Naive thymus-derived CD4-positive, alpha-beta T cell (primary cell): ENCODE measurements around the gene BAIAP2. TPM values are rescaled to one million over a fixed set of nuclear protein-coding genes. Genes with fewer than 3 reads are reported as not detected.

ENCODE experiments used
- ATAC-seq: fragments of 150-1000 bp; cut with Tn5 transposase; 2 replicates; pipeline ENCODE4 v1.10.0; 2021; ENCODE audit warnings: mild to moderate bottlenecking, moderate library complexity
- CTCF ChIA-PET: fragments of 350-600 bp; sonication (Branson Sonifier 250); formaldehyde crosslinking; loops from one replicate; lab custom pipeline; 2021; ENCODE audit warnings: antibody characterized with exemption; lab: Charles Lee
- POLR2A ChIA-PET: fragments of 350-600 bp; sonication (Branson Sonifier 250); formaldehyde crosslinking; loops from one replicate; lab custom pipeline; 2021; ENCODE audit warnings: antibody characterized with exemption, inconsistent platforms; lab: Charles Lee
- DNase-seq, 9 donors: peaks; one replicate each; pipeline versions ENCODE4 v3.0.0 to v3.0.0-alpha.2; 2020 to 2022; ENCODE audit warnings: mixed read lengths in 1 of 9
- H3K27ac ChIP-seq: one replicate; pipeline ENCODE4 v1.7.0; 2013; ENCODE audit warnings: mild to moderate bottlenecking, low read depth, low read length, moderate library complexity
- H3K27me3 ChIP-seq, 2 donors: one replicate each; pipeline ENCODE4 v1.7.0; 2013; ENCODE audit warnings: low read length in 2 of 2, mild to moderate bottlenecking in 2 of 2, moderate library complexity in 2 of 2; ENCODE audit not compliant: control insufficient read depth in 2 of 2, insufficient read depth in 2 of 2
- H3K36me3 ChIP-seq, 3 experiments: 1 replicate in 2 of 3; 2 replicates in 1 of 3; pipeline ENCODE4 v1.7.0; 2013; ENCODE audit warnings: low read length in 3 of 3, mild to moderate bottlenecking in 3 of 3, moderate library complexity in 1 of 3; ENCODE audit not compliant: insufficient read depth in 3 of 3, control insufficient read depth in 2 of 3
- H3K4me1 ChIP-seq, 2 donors: one replicate each; pipeline ENCODE4 v1.7.0; 2013; ENCODE audit warnings: low read length in 2 of 2, mild to moderate bottlenecking in 2 of 2, moderate library complexity in 1 of 2; ENCODE audit not compliant: control insufficient read depth in 2 of 2, insufficient read depth in 2 of 2
- H3K4me3 ChIP-seq: 2 replicates; pipeline ENCODE4 v1.7.0; 2013; ENCODE audit warnings: mild to moderate bottlenecking, low read length
- H3K9me3 ChIP-seq, 3 experiments: 1 replicate in 2 of 3; 2 replicates in 1 of 3; pipeline ENCODE4 v1.7.0; 2013; ENCODE audit warnings: low read length in 3 of 3; ENCODE audit not compliant: control insufficient read depth in 2 of 3
- H3K27ac Mint-ChIP-seq, 9 donors: one replicate each; pipeline ENCODE4 v1.8.0; 2020 to 2022; ENCODE audit warnings: mixed read lengths in 9 of 9, mild to moderate bottlenecking in 8 of 9, moderate library complexity in 5 of 9, inconsistent platforms in 2 of 9
- H3K27me3 Mint-ChIP-seq, 5 donors: one replicate each; pipeline ENCODE4 v1.8.0; 2021 to 2022; ENCODE audit warnings: mixed read lengths in 5 of 5, mild to moderate bottlenecking in 1 of 5
- H3K36me3 Mint-ChIP-seq, 5 donors: one replicate each; pipeline ENCODE4 v1.8.0; 2020 to 2022; ENCODE audit warnings: mixed read lengths in 5 of 5, mild to moderate bottlenecking in 3 of 5, inconsistent platforms in 1 of 5
- H3K4me1 Mint-ChIP-seq, 7 donors: one replicate each; pipeline ENCODE4 v1.8.0; 2020 to 2022; ENCODE audit warnings: mixed read lengths in 7 of 7, mild to moderate bottlenecking in 3 of 7, inconsistent platforms in 1 of 7
- H3K4me3 Mint-ChIP-seq, 10 donors: one replicate each; pipeline ENCODE4 v1.8.0; 2020 to 2022; ENCODE audit warnings: mild to moderate bottlenecking in 10 of 10, mixed read lengths in 10 of 10, moderate library complexity in 6 of 10, inconsistent platforms in 2 of 10
- H3K9me3 Mint-ChIP-seq, 11 donors: one replicate each; pipeline ENCODE4 v1.8.0; 2020 to 2022; ENCODE audit warnings: mixed read lengths in 11 of 11, mild to moderate bottlenecking in 4 of 11, inconsistent platforms in 1 of 11, moderate library complexity in 1 of 11
- intact Hi-C, 2 donors: fragments of 100-400 bp; cut with micrococcal nuclease; formaldehyde crosslinking; loops; one replicate each; pipeline ENCODE4 v1.15.1; 2023
- polyA plus RNA-seq, 2 donors: library from polyadenylated mRNA; unstranded; fragments of 300-500 nt; fragmentation: Illumina TruSeq; gene quantifications; one replicate each; pipeline ENCODE4 v1.2.3, GENCODE V29; 2021
- total RNA-seq, 6 experiments: library from RNA in 5 of 6; stranded (reverse) in 5 of 6; gene quantifications; 1 replicate in 5 of 6; 2 replicates in 1 of 6; pipeline ENCODE4 v1.2.3 and lab custom pipeline; 2021 to 2026

Gene BAIAP2
- total and polyA plus RNA-seq, 7 experiments from 2014 or later = 3.2 to 13.7 (median 7.4) TPM

- Mint-ChIP-seq H3K27ac (peak overlapping the region in 1 of 9 donors; percentile 13), H3K27me3 (peaks cover 0 to 14% (median 6%) of the 10 kb centered on the region in 5 donors)
- POLR2A ChIA-PET = interaction anchor here (0.7 kb wide), 1 partner anchor 7 kb away, joined by 3 read pairs; no protein-coding TSS in a partner anchor
Observed at GRCh38 chr17:81025065-81025740, 9.7 kb upstream of the BAIAP2 start.

GRCh38 chr17:81025741-81026129 lies 9.2 kb upstream of the BAIAP2 start:
- Histone ChIP-seq H3K36me3 (no peaks in the 10 kb centered on the region), H3K27ac (no peak overlapping the region), H3K9me3 (no peaks in the 10 kb centered on the region), H3K4me3 (no peak overlapping the region), H3K4me1 (peaks cover 0 to 5% of the 10 kb centered on the region in 2 donors), H3K27me3 (no peaks in the 10 kb centered on the region)
- ChIA-PET CTCF (interaction anchor here (0.6 to 1.2 kb wide), 3 partner anchors 11 to 1110 kb away, joined by 3 read pairs; no protein-coding TSS in a partner anchor), POLR2A (interaction anchor here (0.7 kb wide), 1 partner anchor 8 kb away, joined by 3 read pairs; no protein-coding TSS in a partner anchor)
- H3K4me3 Mint-ChIP-seq = no peak overlapping the region
- H3K9me3 Mint-ChIP-seq = peaks cover 0 to 7% (median 0%) of the 10 kb centered on the region in 11 donors
- peaks cover 0 to 17% (median 6%) of the 10 kb centered on the region in 5 donors for H3K27me3 Mint-ChIP-seq
- H3K27ac Mint-ChIP-seq = no peak overlapping the region
- intact Hi-C loops = no loop called here
- ATAC-seq = no peak
- peaks cover 0 to 17% (median 10%) of the 10 kb centered on the region in 7 donors for H3K4me1 Mint-ChIP-seq
- no peak for DNase-seq
- H3K36me3 Mint-ChIP-seq = peaks cover 0 to 2% (median 0%) of the 10 kb centered on the region in 5 donors

More at GRCh38 chr17:81025065-81025740, 9.7 kb upstream of the BAIAP2 start:
- CTCF ChIA-PET = interaction anchor here (0.6 to 1.2 kb wide), 3 partner anchors 10 to 1111 kb away, joined by 3 read pairs; no protein-coding TSS in a partner anchor
- no peaks in the 10 kb centered on the region for H3K27me3 ChIP-seq
- Mint-ChIP-seq H3K4me3 (no peak overlapping the region), H3K9me3 (peaks cover 0 to 7% (median 0%) of the 10 kb centered on the region in 11 donors), H3K36me3 (peaks cover 0 to 2% (median 0%) of the 10 kb centered on the region in 5 donors), H3K4me1 (peaks cover 0 to 20% (median 14%) of the 10 kb centered on the region in 7 donors)
- no peak overlapping the region for H3K4me3 ChIP-seq
- DNase-seq = no peak
- intact Hi-C loops = no loop called here
- H3K36me3 ChIP-seq = no peaks in the 10 kb centered on the region
- no peak for ATAC-seq
- peaks cover 0 to 5% of the 10 kb centered on the region in 2 donors for H3K4me1 ChIP-seq
- no peaks in the 10 kb centered on the region for H3K9me3 ChIP-seq
- no peak overlapping the region for H3K27ac ChIP-seq

GRCh38 chr17:81026266-81027036 lies 8.5 kb upstream of the BAIAP2 start:
- Mint-ChIP-seq H3K9me3 (peaks cover 0 to 7% (median 0%) of the 10 kb centered on the region in 11 donors), H3K27ac (no peak overlapping the region), H3K4me1 (peaks cover 0 to 17% (median 10%) of the 10 kb centered on the region in 7 donors), H3K36me3 (peaks cover 0 to 3% (median 0%) of the 10 kb centered on the region in 5 donors), H3K4me3 (no peak overlapping the region), H3K27me3 (peaks cover 0 to 20% (median 6%) of the 10 kb centered on the region in 5 donors)
- no peaks in the 10 kb centered on the region for H3K9me3 ChIP-seq
- H3K36me3 ChIP-seq = no peaks in the 10 kb centered on the region
- ChIA-PET POLR2A (interaction anchor here (0.7 kb wide), 1 partner anchor 9 kb away, joined by 3 read pairs; no protein-coding TSS in a partner anchor), CTCF (interaction anchor here (1.2 kb wide), 1 partner anchor 74 kb away, joined by 3 read pairs; no protein-coding TSS in a partner anchor)
- H3K27me3 ChIP-seq = no peaks in the 10 kb centered on the region
- peaks cover 0 to 5% of the 10 kb centered on the region in 2 donors for H3K4me1 ChIP-seq
- intact Hi-C loops = no loop called here
- H3K27ac ChIP-seq = no peak overlapping the region
- ATAC-seq (no peak), DNase-seq (no peak)
- H3K4me3 ChIP-seq = no peak overlapping the region

- H3K27me3 ChIP-seq = no peaks in the 10 kb centered on the region
- ATAC-seq (no peak), DNase-seq (no peak)
- no peaks in the 10 kb centered on the region for H3K36me3 ChIP-seq
- no peaks in the 10 kb centered on the region for H3K9me3 ChIP-seq
- Mint-ChIP-seq H3K9me3 (peaks cover 0 to 7% (median 0%) of the 10 kb centered on the region in 11 donors), H3K27ac (no peak overlapping the region), H3K36me3 (peaks cover 0 to 3% (median 0%) of the 10 kb centered on the region in 5 donors), H3K4me1 (peaks cover 0 to 17% (median 10%) of the 10 kb centered on the region in 7 donors), H3K4me3 (no peak overlapping the region), H3K27me3 (peaks cover 0 to 20% (median 6%) of the 10 kb centered on the region in 5 donors)
- H3K4me3 ChIP-seq = no peak overlapping the region
- H3K27ac ChIP-seq = no peak overlapping the region
- intact Hi-C loops = no loop called here
- H3K4me1 ChIP-seq = peaks cover 0 to 5% of the 10 kb centered on the region in 2 donors
- ChIA-PET POLR2A (no interaction called here), CTCF (no interaction called here)
Observed at GRCh38 chr17:81027038-81027437, 7.9 kb upstream of the BAIAP2 start.

DNA sequence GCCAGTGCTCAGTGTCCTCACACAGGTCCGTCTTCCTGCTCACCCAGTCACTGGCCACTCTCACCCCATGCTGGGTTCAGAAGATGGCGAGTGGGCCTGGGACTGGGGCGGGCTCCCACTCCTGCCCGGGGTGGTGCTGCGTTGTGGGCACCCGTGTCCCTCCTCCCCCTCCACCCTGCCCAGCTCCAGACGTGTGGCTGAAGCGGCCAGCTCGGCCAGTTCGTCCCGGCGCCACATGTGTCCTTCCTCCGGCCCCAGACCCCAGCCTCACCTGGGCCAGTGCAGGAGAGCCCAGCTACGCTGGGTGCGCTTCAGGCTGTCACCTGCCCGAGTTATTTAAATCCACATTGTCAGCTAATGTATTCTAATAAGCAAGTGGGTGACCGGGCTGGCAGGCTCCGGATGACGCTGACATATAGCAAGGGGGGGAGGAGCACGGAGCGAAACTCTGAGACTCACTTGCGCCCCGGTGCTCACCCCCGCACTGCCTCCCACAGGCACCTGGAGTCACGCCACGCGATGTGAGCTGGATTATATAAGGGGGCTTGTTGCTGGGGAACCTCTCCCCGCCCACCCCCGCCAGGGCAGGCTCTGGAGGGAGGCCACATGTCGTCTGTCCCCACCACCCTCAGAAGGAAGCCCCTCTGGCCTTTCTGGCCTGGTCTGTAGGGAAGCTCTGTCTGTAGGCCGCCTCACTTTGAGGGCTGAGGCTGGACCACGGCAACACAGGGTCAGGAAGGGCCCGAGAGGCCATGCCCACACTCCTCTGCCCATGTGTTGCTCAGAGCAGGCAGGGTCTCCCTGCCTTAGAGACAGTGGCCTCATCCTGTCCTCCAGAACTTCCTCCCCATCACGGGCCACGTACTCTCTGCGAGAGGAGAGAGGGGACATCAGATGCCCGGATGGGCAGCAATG lies 7.1 kb upstream of the BAIAP2 start:
- CTCF ChIA-PET = no interaction called here
- intact Hi-C loops = no loop called here

GRCh38 chr17:81028506-81028858 lies 6.5 kb upstream of the BAIAP2 start:
- H3K27me3 Mint-ChIP-seq = peaks cover 0 to 31% (median 6%) of the 10 kb centered on the region in 5 donors
- no peak overlapping the region for H3K27ac ChIP-seq
- ChIA-PET CTCF (no interaction called here), POLR2A (no interaction called here)
- H3K4me3 Mint-ChIP-seq = no peak overlapping the region
- no peak overlapping the region for H3K27ac Mint-ChIP-seq
- no peak for ATAC-seq
- no peaks in the 10 kb centered on the region for H3K9me3 ChIP-seq
- no peaks in the 10 kb centered on the region for H3K36me3 ChIP-seq
- peaks cover 0 to 19% (median 10%) of the 10 kb centered on the region in 7 donors for H3K4me1 Mint-ChIP-seq
- H3K4me3 ChIP-seq = no peak overlapping the region
- no peaks in the 10 kb centered on the region for H3K27me3 ChIP-seq
- H3K4me1 ChIP-seq = peaks cover 0 to 2% of the 10 kb centered on the region in 2 donors
- intact Hi-C loops = no loop called here
- peaks cover 0 to 7% (median 0%) of the 10 kb centered on the region in 11 donors for H3K9me3 Mint-ChIP-seq
- DNase-seq = no peak
- H3K36me3 Mint-ChIP-seq = peaks cover 0 to 3% (median 0%) of the 10 kb centered on the region in 5 donors

More for the DNA sequence above, 7.1 kb upstream of the BAIAP2 start:
- no peak overlapping the region for H3K27ac Mint-ChIP-seq
- Histone ChIP-seq H3K4me3 (no peak overlapping the region), H3K4me1 (peaks cover 0 to 5% of the 10 kb centered on the region in 2 donors), H3K27me3 (no peaks in the 10 kb centered on the region), H3K27ac (no peak overlapping the region), H3K36me3 (no peaks in the 10 kb centered on the region), H3K9me3 (no peaks in the 10 kb centered on the region)
- peaks cover 0 to 3% (median 0%) of the 10 kb centered on the region in 5 donors for H3K36me3 Mint-ChIP-seq
- H3K4me3 Mint-ChIP-seq = no peak overlapping the region
- H3K27me3 Mint-ChIP-seq = peaks cover 0 to 24% (median 6%) of the 10 kb centered on the region in 5 donors
- DNase-seq (no peak), ATAC-seq (no peak)
- H3K9me3 Mint-ChIP-seq = peaks cover 0 to 7% (median 0%) of the 10 kb centered on the region in 11 donors
- peaks cover 0 to 17% (median 9%) of the 10 kb centered on the region in 7 donors for H3K4me1 Mint-ChIP-seq
- POLR2A ChIA-PET = no interaction called here
